ENCODE results near the gene CXXC1. TPM values are rescaled to one million over a fixed set of nuclear protein-coding genes. Genes with fewer than 3 reads are reported as not detected.

Gene CXXC1
- total and polyA plus RNA-seq, 2 donors (not counting 3 experiments of a cell fraction or from before 2014, with no cell fraction given) = 64.4 to 128 TPM

GRCh38 chr18:50311650-50312049, 24.2 kb upstream of the CXXC1 start:
- dilution Hi-C loops (cut with MboI; ENCODE audit: extremely low pct_ligation_motif_present, low sequenced_read_pairs) (no loop called here), intact Hi-C loops (cut with micrococcal nuclease) (no loop called here)
- no peak overlapping the region for H3K4me3 ChIP-seq (replicated peaks in 1 of 3; ENCODE audit: insufficient read depth in 1 of 3, low read depth in 1 of 3, low read length in 3 of 3)

GRCh38 chr18:50310080-50310479, 22.6 kb upstream of the CXXC1 start:
- DNase-seq (ENCODE audit: low read depth, low spot score) (no peak), FAIRE-seq (no peak)
- Histone ChIP-seq H3K9me1 (replicated peaks; ENCODE audit: control insufficient read depth, extremely low read depth, insufficient read depth, low read length) (no peaks in the 10 kb centered on the region), H3K4me2 (ENCODE audit: insufficient read depth, low read length) (no peak overlapping the region), H3K27me3 (ENCODE audit: control insufficient read depth in 2 of 2, insufficient read depth in 2 of 2, low read length in 2 of 2) (peaks cover 4 to 17% of the 10 kb centered on the region in 2 experiments), H3K4me1 (ENCODE audit: control insufficient read depth, extremely low read depth, insufficient read depth, low read length) (peaks cover 8% of the 10 kb centered on the region), H3K4me3 (replicated peaks in 1 of 3; ENCODE audit: insufficient read depth in 1 of 3, low read depth in 1 of 3, low read length in 3 of 3) (no peak overlapping the region), H3K9ac (replicated peaks; ENCODE audit: extremely low read depth, insufficient read depth, low read length) (no peak overlapping the region), H3K9me3 (replicated peaks; ENCODE audit: control insufficient read depth, insufficient read depth, low read length) (no peaks in the 10 kb centered on the region), H3K79me2 (ENCODE audit: control insufficient read depth, insufficient read depth, low read length) (no peaks in the 10 kb centered on the region), H2AFZ (ENCODE audit: low read depth, low read length) (no peak overlapping the region), H3K27ac (ENCODE audit: insufficient read depth, low read depth, low read length) (no peak overlapping the region), H4K20me1 (replicated peaks; ENCODE audit: control insufficient read depth, extremely low read depth, insufficient read depth, low read length) (no peaks in the 10 kb centered on the region), H3K36me3 (ENCODE audit: control insufficient read depth in 2 of 2, extremely low read depth in 1 of 2, insufficient read depth in 2 of 2, low read length in 2 of 2) (no peaks in the 10 kb centered on the region)
- intact Hi-C loops (cut with micrococcal nuclease) = no loop called here
- POLR2A ChIA-PET = no interaction called here
- BruUV-seq (replicated peaks) = no TSS peak
- CTCF ChIA-PET = no interaction called here
- dilution Hi-C loops (cut with MboI; ENCODE audit: extremely low pct_ligation_motif_present, low sequenced_read_pairs) = no loop called here
- TF ChIP-seq POLR2A (IDR thresholded peaks at IDR 0.05; ENCODE audit: low read depth, low read length) (no peak), JUN (IDR thresholded peaks at IDR 0.05; ENCODE audit: borderline replicate concordance, insufficient read depth, insufficient read length, low read depth) (no peak), POLR2AphosphoS5 (IDR thresholded peaks at IDR 0.05; ENCODE audit: insufficient read depth, low read depth, low read length) (no peak), GATA2 (IDR thresholded peaks at IDR 0.05; ENCODE audit: insufficient read depth, insufficient read length, low read depth, low read length) (no peak), MYC (IDR thresholded peaks at IDR 0.05; ENCODE audit: low read depth, low read length) (no peak), CTCF (IDR thresholded peaks at IDR 0.05; ENCODE audit: extremely low read depth in 1 of 2, insufficient read depth in 1 of 2, low read depth in 1 of 2, low read length in 2 of 2) (no peak), EZH2 (IDR thresholded peaks at IDR 0.05; ENCODE audit: borderline replicate concordance, low read depth, low read length, severe bottlenecking) (no peak), FOS (IDR thresholded peaks at IDR 0.05; ENCODE audit: borderline replicate concordance, insufficient read depth, low read length) (no peak)
- TF ChIP-seq, protein P1, sequence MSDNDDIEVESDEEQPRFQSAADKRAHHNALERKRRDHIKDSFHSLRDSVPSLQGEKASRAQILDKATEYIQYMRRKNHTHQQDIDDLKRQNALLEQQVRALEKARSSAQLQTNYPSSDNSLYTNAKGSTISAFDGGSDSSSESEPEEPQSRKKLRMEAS (IDR thresholded peaks at IDR 0.05; ENCODE audit: insufficient read depth, insufficient read length) = no peak

More at GRCh38 chr18:50311650-50312049, 24.2 kb upstream of the CXXC1 start:
- Histone ChIP-seq H3K4me1 (ENCODE audit: control insufficient read depth, extremely low read depth, insufficient read depth, low read length) (peaks cover 8% of the 10 kb centered on the region), H4K20me1 (replicated peaks; ENCODE audit: control insufficient read depth, extremely low read depth, insufficient read depth, low read length) (no peaks in the 10 kb centered on the region), H3K9ac (replicated peaks; ENCODE audit: extremely low read depth, insufficient read depth, low read length) (no peak overlapping the region), H3K9me3 (replicated peaks; ENCODE audit: control insufficient read depth, insufficient read depth, low read length) (no peaks in the 10 kb centered on the region), H2AFZ (ENCODE audit: low read depth, low read length) (no peak overlapping the region), H3K4me2 (ENCODE audit: insufficient read depth, low read length) (no peak overlapping the region), H3K9me1 (replicated peaks; ENCODE audit: control insufficient read depth, extremely low read depth, insufficient read depth, low read length) (no peaks in the 10 kb centered on the region), H3K27me3 (ENCODE audit: control insufficient read depth in 2 of 2, insufficient read depth in 2 of 2, low read length in 2 of 2) (peaks cover 4 to 6% of the 10 kb centered on the region in 2 experiments), H3K79me2 (ENCODE audit: control insufficient read depth, insufficient read depth, low read length) (no peaks in the 10 kb centered on the region), H3K27ac (ENCODE audit: insufficient read depth, low read depth, low read length) (no peak overlapping the region), H3K36me3 (ENCODE audit: control insufficient read depth in 2 of 2, extremely low read depth in 1 of 2, insufficient read depth in 2 of 2, low read length in 2 of 2) (no peaks in the 10 kb centered on the region)
- POLR2A ChIA-PET = no interaction called here
- FAIRE-seq (no peak), DNase-seq (ENCODE audit: low read depth, low spot score) (no peak)
- no peak for TF ChIP-seq EZH2 (IDR thresholded peaks at IDR 0.05; ENCODE audit: borderline replicate concordance, low read depth, low read length, severe bottlenecking)
- no peak for TF ChIP-seq CTCF (IDR thresholded peaks at IDR 0.05; ENCODE audit: extremely low read depth in 1 of 2, insufficient read depth in 1 of 2, low read depth in 1 of 2, low read length in 2 of 2)
- no TSS peak for BruUV-seq (replicated peaks)
- CTCF ChIA-PET = no interaction called here

All from endothelial cell of umbilical vein (primary cell).